Tibial nerve (tissue), 4 donors: ENCODE results near the gene PSD2. TPM values are rescaled to one million over a fixed set of nuclear protein-coding genes. Genes with fewer than 3 reads are reported as not detected.

ENCODE experiments used
- DNase-seq, 2 donors: peaks; one replicate each; pipeline ENCODE4 v3.0.0-alpha.2; 2019; ENCODE audit warnings: low spot score in 2 of 2
- H3K27ac ChIP-seq, 4 donors: fragments of 200-600 bp; sonication (generic) in 3 of 4; one replicate each; pipeline ENCODE4 v1.5.1; 2017 to 2019; ENCODE audit warnings: mild to moderate bottlenecking in 1 of 4
- H3K27me3 ChIP-seq, 2 donors: fragments of 200-600 bp; sonication (generic) in 1 of 2; one replicate each; pipeline versions ENCODE4 v1.5.1 to v1.6.0; 2017 to 2019
- H3K36me3 ChIP-seq, 3 donors: fragments of 200-600 bp; sonication (generic); one replicate each; pipeline ENCODE4 v1.5.1; 2018 to 2019
- H3K4me1 ChIP-seq, 4 donors: fragments of 200-600 bp; sonication (generic) in 3 of 4; one replicate each; pipeline ENCODE4 v1.5.1; 2017 to 2019
- H3K4me3 ChIP-seq, 4 donors: fragments of 200-600 bp; sonication (generic) in 3 of 4; one replicate each; pipeline ENCODE4 v1.5.1; 2017 to 2019; ENCODE audit warnings: mild to moderate bottlenecking in 1 of 4, moderate library complexity in 1 of 4
- H3K9me3 ChIP-seq, 4 donors: fragments of 200-600 bp; sonication (generic) in 3 of 4; one replicate each; pipeline ENCODE4 v1.5.1; 2017 to 2019
- EP300 ChIP-seq, 2 donors: sonication (generic); formaldehyde crosslinking; IDR thresholded peaks; one replicate each; pipeline ENCODE4 v1.6.1; 2017; ENCODE audit warnings: antibody characterized with exemption in 2 of 2, mild to moderate bottlenecking in 1 of 2
- POLR2A ChIP-seq, 2 donors: fragments of 450-650 bp; IDR thresholded peaks; one replicate each; pipeline ENCODE4 v1.6.1; 2017; ENCODE audit warnings: antibody characterized with exemption in 2 of 2, mild to moderate bottlenecking in 2 of 2, moderate library complexity in 2 of 2
- WGBS, 2 donors: methylation state at CpG; one replicate each; pipeline ENCODE4 v1.1.5; 2018; 5-methylcytosine and 5-hydroxymethylcytosine counted together
- total RNA-seq, 4 donors: library from RNA; depleted of rRNA; stranded (reverse); fragments of >200 nt; gene quantifications; one replicate each; pipeline ENCODE4 v1.1.0, GENCODE V29; 2016
- TF ChIP-seq, protein P1 (sequence below), 5 experiments: fragments of 200-600 bp in 3 of 5; fragments of 450-650 bp in 2 of 5; sonication (generic) in 3 of 5; IDR thresholded peaks; one replicate each; pipeline ENCODE4 v1.5.1; 2016 to 2019; ENCODE audit warnings: antibody characterized with exemption in 5 of 5, mild to moderate bottlenecking in 3 of 5, moderate library complexity in 2 of 5

Gene PSD2
- total RNA-seq, 4 donors from 2014 or later: under 0.01 to 0.30 (median 0.21) TPM; not detected in 1

DNA sequence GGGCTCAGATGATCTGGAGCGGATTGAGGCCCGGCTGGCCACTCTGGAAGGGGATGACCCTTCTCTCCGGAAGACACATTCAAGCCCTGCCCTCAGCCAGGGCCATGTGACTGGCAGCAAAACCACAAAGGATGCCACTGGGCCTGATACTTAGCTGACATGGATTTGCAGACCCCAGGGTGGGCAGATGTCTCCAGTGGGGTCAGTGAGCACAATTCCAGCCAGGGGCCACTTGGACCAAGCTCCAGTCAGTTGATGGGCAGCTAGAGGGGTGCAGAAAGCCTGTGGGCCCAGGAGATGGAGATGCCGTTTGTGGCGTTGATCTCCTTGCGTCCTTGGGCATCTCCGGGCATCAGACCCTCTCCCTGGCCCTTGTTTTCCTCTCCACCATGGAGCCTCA, 46.7 kb downstream of the PSD2 start:
- no peaks in the 10 kb centered on the region for H3K36me3 ChIP-seq
- DNase-seq: no peak
- 86 to 96% methylated on average over 7 of the region's 7 CpGs for WGBS, 2 donors
- H3K4me1 ChIP-seq: peaks cover 0 to 5% (median 0%) of the 10 kb centered on the region in 4 donors
- H3K9me3 ChIP-seq: no peaks in the 10 kb centered on the region
- TF ChIP-seq, protein P1, sequence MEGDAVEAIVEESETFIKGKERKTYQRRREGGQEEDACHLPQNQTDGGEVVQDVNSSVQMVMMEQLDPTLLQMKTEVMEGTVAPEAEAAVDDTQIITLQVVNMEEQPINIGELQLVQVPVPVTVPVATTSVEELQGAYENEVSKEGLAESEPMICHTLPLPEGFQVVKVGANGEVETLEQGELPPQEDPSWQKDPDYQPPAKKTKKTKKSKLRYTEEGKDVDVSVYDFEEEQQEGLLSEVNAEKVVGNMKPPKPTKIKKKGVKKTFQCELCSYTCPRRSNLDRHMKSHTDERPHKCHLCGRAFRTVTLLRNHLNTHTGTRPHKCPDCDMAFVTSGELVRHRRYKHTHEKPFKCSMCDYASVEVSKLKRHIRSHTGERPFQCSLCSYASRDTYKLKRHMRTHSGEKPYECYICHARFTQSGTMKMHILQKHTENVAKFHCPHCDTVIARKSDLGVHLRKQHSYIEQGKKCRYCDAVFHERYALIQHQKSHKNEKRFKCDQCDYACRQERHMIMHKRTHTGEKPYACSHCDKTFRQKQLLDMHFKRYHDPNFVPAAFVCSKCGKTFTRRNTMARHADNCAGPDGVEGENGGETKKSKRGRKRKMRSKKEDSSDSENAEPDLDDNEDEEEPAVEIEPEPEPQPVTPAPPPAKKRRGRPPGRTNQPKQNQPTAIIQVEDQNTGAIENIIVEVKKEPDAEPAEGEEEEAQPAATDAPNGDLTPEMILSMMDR (IDR thresholded peaks at IDR 0.05): no peak
- TF ChIP-seq EP300 (IDR thresholded peaks at IDR 0.05): no peak
- TF ChIP-seq POLR2A (IDR thresholded peaks at IDR 0.05): no peak
- no peak overlapping the region for H3K27ac ChIP-seq
- H3K27me3 ChIP-seq: peaks cover 0 to 11% of the 10 kb centered on the region in 2 donors
- H3K4me3 ChIP-seq: no peak overlapping the region

DNA sequence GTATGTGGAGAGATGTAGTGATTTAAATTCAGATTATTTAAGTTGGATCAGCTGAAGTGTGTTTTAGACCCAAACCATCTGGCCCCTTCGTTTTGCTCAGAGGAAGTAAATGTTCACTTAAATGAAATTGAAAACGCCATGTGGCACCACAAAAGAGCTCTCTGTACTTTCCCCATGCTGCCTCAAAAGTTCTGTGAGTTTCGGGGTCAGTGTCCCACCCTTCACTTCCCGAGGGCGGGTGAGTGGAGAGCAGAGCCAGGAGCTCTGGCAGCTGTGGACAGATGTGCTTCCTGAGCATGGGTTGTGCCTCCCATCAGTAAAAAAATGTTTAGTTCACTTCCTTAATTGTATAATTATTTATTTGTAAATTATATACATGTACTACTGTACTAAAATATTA, 48.4 kb downstream of the PSD2 start:
- peaks cover 0 to 18% (median 0%) of the 10 kb centered on the region in 4 donors for H3K4me1 ChIP-seq
- no peaks in the 10 kb centered on the region for H3K36me3 ChIP-seq
- no peak for TF ChIP-seq POLR2A (IDR thresholded peaks at IDR 0.05)
- TF ChIP-seq, protein P1 (IDR thresholded peaks at IDR 0.05): no peak
- H3K9me3 ChIP-seq: no peaks in the 10 kb centered on the region
- DNase-seq: no peak
- H3K27me3 ChIP-seq: peaks cover 0 to 11% of the 10 kb centered on the region in 2 donors
- no peak overlapping the region for H3K4me3 ChIP-seq
- 48 to 53% methylated on average over 5 of the region's 5 CpGs for whole genome bisulfite sequencing, 2 donors
- no peak overlapping the region for H3K27ac ChIP-seq

DNA sequence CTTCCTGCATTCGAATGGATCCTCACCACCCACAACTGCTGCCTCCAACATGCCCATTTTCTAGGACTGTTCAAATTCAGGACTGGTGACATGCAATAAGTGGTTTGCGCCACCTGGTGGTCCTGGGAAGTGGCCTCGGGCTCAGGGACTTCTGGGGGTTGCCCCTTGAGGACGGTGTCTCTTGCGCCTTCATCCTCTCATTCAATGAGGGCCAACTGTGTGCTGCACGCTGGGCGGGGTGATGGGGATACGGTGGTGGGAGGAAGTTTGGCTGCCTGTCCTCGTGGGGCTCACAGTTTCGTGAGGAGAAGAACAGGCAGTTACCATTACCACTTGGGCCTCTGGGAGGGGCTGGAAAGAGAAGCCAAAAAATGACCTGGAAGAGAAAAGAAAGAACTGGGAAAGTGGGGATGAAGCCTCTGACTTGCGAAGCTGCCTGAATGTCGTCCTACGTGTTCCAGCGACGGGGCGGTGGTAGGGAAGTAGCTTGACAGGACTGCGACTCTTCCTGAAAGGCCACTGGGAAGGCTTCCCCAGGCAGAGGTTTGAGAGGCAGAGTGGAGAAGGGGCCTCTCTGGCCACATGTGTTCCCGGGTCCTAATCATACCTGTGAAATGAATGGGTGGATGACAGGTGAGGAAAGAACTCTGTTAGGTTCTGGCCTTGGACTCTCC, 49.0 kb downstream of the PSD2 start:
- 51% methylated on average over 18 of the region's 18 CpGs for WGBS, 2 donors
- Histone ChIP-seq H3K4me3 (no peak overlapping the region), H3K9me3 (no peaks in the 10 kb centered on the region), H3K4me1 (peaks cover 0 to 18% (median 0%) of the 10 kb centered on the region in 4 donors), H3K27ac (no peak overlapping the region), H3K27me3 (peaks cover 0 to 11% of the 10 kb centered on the region in 2 donors), H3K36me3 (no peaks in the 10 kb centered on the region)
- DNase-seq: peak; percentile 39 to 77
- TF ChIP-seq EP300 (IDR thresholded peaks at IDR 0.05) (no peak), POLR2A (IDR thresholded peaks at IDR 0.05) (no peak)
- TF ChIP-seq, protein P1 (IDR thresholded peaks at IDR 0.05): peak; percentile 49 to 70 (median 69)

DNA sequence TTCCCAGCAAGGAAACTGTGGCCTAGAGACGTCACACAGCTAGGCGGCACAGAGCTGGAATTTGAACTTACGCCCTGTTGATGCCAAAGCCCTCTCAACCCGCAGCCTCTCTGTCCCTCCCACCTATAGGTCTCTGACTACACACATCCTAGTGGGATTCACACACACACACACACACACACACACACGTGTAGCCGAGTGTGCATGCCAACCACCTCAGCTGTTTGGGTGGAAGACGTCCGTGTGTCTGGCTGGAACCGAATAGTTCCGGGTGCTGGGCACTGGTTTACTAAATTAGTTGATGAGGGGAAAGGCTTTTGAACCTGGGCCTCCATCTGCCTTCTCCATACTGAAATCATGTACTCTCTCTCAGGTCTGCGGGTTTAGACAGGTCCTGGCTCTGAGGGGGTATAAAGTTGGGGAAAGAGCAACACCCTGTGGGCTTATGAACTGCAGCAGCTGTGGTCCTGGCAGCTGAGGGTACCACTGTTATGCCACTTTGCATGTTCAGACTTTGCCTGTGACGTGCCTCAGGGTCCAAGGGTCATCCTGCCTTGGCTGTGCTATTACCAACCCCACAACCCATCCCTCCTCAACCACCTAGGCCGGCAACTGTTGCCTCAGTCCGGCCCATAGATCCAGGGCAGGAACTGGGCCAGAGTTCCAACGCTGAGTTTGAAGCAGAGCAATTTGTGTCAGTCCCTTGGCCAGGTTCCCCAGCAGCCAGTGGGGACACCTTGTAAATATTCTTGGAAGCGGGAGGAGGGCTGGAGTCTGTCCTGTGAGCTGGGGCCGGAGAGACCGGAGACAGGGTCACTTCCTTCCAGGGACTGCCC, 50.5 kb downstream of the PSD2 start:
- H3K27me3 ChIP-seq: peaks cover 0 to 11% of the 10 kb centered on the region in 2 donors
- peaks cover 0 to 18% (median 0%) of the 10 kb centered on the region in 4 donors for H3K4me1 ChIP-seq
- no peak overlapping the region for H3K27ac ChIP-seq
- no peak for TF ChIP-seq EP300 (IDR thresholded peaks at IDR 0.05)
- no peak for TF ChIP-seq POLR2A (IDR thresholded peaks at IDR 0.05)
- TF ChIP-seq, protein P1 (IDR thresholded peaks at IDR 0.05): no peak
- no peak overlapping the region for H3K4me3 ChIP-seq
- 81 to 87% methylated on average over 18 of the region's 18 CpGs for WGBS, 2 donors
- peaks cover 0 to under 1% (median 0%) of the 10 kb centered on the region in 3 donors for H3K36me3 ChIP-seq
- H3K9me3 ChIP-seq: no peaks in the 10 kb centered on the region
- DNase-seq: no peak

DNA sequence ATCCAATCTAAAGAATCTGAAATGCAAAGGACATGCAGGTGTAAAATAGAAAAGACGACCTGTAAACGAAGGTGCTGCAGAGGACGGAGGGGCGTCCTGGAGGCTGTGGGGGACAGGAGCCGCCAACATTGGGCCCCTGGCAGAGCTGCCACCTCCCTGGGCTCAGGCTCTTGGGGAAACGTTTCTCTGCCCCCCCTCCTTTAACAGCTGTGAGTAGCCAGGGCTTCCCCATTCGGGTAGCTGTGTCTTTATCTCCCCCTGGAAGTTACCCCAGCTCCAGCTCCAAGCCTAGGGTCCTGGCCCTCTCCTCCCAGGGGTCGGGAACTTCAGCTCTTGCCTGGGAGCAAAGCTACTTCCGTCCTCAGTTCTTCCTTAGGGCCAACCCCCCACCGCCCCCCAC, 51.5 kb downstream of the PSD2 start:
- TF ChIP-seq, protein P1 (IDR thresholded peaks at IDR 0.05): no peak
- no peak for TF ChIP-seq EP300 (IDR thresholded peaks at IDR 0.05)
- no peak for TF ChIP-seq POLR2A (IDR thresholded peaks at IDR 0.05)
- no peak overlapping the region for H3K4me3 ChIP-seq
- no peaks in the 10 kb centered on the region for H3K9me3 ChIP-seq
- H3K36me3 ChIP-seq: peaks cover 0 to 9% (median 0%) of the 10 kb centered on the region in 3 donors
- H3K27me3 ChIP-seq: peaks cover 0 to 11% of the 10 kb centered on the region in 2 donors
- no peak for DNase-seq
- H3K27ac ChIP-seq: no peak overlapping the region
- WGBS, 2 donors: 40 to 47% methylated on average over 10 of the region's 10 CpGs
- peaks cover 0 to 18% (median 0%) of the 10 kb centered on the region in 4 donors for H3K4me1 ChIP-seq
